Left lung (tissue), 10 donors: ENCODE measurements around the gene HIP1. TPM values are rescaled to one million over a fixed set of nuclear protein-coding genes. Genes with fewer than 3 reads are reported as not detected.
"Not testable (repeated sequence)": the region's sequence is repeated elsewhere in the genome, so short reads cannot be mapped to it uniquely, and the experiment has no call there.

Experiments used
- ATAC-seq: fragments of 200-7000 bp; cut with Tn5 transposase; one replicate; pipeline ENCODE4 v1.9.1; 2020; ENCODE audit warnings: moderate library complexity
- DNase-seq, 4 donors: peaks; one replicate each; pipeline ENCODE4 v3.0.0-alpha.2; 2013 to 2020
- H3K27ac ChIP-seq, 2 donors: fragments of 200-600 bp; sonication (generic) in 1 of 2; one replicate each; pipeline versions ENCODE4 v1.5.0 to v1.8.0; 2020 to 2021
- H3K27me3 ChIP-seq, 2 donors: fragments of 200-600 bp; sonication (generic) in 1 of 2; one replicate each; pipeline versions ENCODE4 v1.5.0 to v1.8.0; 2020 to 2021
- H3K36me3 ChIP-seq, 2 donors: fragments of 200-600 bp; sonication (generic) in 1 of 2; one replicate each; pipeline versions ENCODE4 v1.5.0 to v1.8.0; 2020 to 2021
- H3K4me1 ChIP-seq, 2 donors: fragments of 200-600 bp; one replicate each; pipeline ENCODE4 v1.8.0; 2021
- H3K4me3 ChIP-seq, 2 donors: fragments of 200-600 bp; sonication (generic) in 1 of 2; one replicate each; pipeline versions ENCODE4 v1.5.0 to v1.8.0; 2020 to 2021; ENCODE audit warnings: mild to moderate bottlenecking in 1 of 2
- H3K9me3 ChIP-seq, 2 donors: fragments of 200-600 bp; sonication (generic) in 1 of 2; one replicate each; pipeline versions ENCODE4 v1.5.0 to v1.8.0; 2020 to 2021
- intact Hi-C, 2 donors: fragments of 100-400 bp; cut with DNase I; formaldehyde crosslinking; loops; one replicate each; pipeline versions ENCODE4 v1.11.2 to v1.14.2; 2022
- polyA plus RNA-seq, 6 donors: library from polyadenylated mRNA; unstranded; fragments of 120-200 nt; gene quantifications; one replicate each; pipeline ENCODE4 v1.2.1, GENCODE V29; 2013; ENCODE audit not compliant: insufficient read length in 6 of 6
- total RNA-seq, 2 donors: library from RNA; stranded (reverse); fragmentation: NEBNext Ultra II Directional; extraction: Animal tissue kit (Norgen Biotek cat#: 25700); gene quantifications; one replicate each; pipeline ENCODE4 v1.2.1, GENCODE V29; 2021
- TF ChIP-seq, protein P1 (sequence below), 2 donors: fragments of 200-600 bp; sonication (generic) in 1 of 2; IDR thresholded peaks; one replicate each; pipeline versions ENCODE4 v1.5.0 to v1.8.0; 2021; ENCODE audit warnings: antibody characterized with exemption in 2 of 2
- donor health status: DM: no; HTN: yes; CAD: no.
- donor health status: DM: no; HTN: no; CAD: no.

Gene HIP1
- total and polyA plus RNA-seq, 8 donors, result 41.9 to 84.2 (median 46.0) TPM

DNA sequence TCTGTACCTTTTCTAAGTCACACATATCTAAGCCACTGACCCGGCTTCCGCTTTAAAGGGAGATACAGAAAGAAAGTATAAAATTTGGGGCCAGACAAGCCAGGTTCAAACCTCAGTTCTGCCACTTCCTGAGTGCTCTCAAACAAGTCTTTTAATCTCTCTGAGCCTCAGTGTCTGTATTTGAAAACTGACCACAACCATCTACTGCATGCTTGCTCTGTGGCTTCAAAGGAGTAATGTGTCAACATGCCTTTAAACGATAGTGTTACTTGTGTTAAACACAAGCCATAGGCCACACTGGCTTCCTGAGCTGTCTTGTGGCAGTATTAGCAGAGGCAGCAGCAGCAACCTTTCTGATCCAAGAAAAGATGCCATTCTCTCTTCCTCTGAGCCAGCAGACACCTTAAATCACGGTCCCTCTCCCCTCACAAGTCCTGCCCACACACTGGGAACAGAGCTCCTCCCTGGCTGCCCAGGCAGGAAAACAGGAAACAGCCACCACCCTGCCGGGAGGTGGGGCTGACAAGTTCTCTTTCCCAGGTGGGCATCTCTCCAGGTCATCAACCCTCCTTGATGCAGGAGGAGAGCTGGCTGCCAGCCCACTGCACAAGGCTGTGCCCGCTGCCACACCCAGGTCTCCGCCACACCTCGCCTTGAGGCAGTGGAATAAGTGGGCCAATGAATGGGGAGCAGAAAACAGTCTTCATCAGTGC, 10.7 kb downstream of the HIP1 start:
- no peak overlapping the region for H3K4me3 ChIP-seq

DNA sequence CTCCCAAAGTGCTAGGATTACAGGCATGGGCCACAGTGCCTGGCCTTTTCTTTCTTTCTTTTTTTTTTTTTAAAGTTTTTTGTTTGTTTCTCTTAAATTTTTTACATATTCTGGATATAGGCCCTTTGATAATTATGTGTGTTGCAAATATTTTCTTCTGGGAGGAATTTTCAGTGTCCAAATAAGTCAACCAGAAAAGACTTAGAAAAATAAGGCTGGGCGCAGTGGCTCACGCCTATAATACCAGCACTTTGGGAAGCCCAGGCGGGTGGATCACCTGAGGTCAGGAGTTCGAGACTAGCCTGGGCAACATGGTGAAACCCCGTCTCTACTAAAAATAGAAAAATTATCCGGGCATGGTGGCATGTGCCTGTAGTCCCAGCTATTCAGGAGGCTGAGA, 11.4 kb downstream of the HIP1 start:
- H3K27ac ChIP-seq, result peak overlapping the region; percentile 58 to 68

More for the DNA sequence above, 10.7 kb downstream of the HIP1 start:
- TF ChIP-seq, protein P1, sequence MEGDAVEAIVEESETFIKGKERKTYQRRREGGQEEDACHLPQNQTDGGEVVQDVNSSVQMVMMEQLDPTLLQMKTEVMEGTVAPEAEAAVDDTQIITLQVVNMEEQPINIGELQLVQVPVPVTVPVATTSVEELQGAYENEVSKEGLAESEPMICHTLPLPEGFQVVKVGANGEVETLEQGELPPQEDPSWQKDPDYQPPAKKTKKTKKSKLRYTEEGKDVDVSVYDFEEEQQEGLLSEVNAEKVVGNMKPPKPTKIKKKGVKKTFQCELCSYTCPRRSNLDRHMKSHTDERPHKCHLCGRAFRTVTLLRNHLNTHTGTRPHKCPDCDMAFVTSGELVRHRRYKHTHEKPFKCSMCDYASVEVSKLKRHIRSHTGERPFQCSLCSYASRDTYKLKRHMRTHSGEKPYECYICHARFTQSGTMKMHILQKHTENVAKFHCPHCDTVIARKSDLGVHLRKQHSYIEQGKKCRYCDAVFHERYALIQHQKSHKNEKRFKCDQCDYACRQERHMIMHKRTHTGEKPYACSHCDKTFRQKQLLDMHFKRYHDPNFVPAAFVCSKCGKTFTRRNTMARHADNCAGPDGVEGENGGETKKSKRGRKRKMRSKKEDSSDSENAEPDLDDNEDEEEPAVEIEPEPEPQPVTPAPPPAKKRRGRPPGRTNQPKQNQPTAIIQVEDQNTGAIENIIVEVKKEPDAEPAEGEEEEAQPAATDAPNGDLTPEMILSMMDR (IDR thresholded peaks at IDR 0.05), result no peak
- peaks cover 6 to 39% of the 10 kb centered on the region in 2 donors for H3K4me1 ChIP-seq
- peak in 3 of 4 donors; percentile 65 to 90 (median 90) for DNase-seq
- H3K27me3 ChIP-seq, result no peaks in the 10 kb centered on the region
- H3K9me3 ChIP-seq, result no peaks in the 10 kb centered on the region
- peak; percentile 93 for ATAC-seq
- H3K27ac ChIP-seq, result peak overlapping the region; percentile 58 to 68
- no peaks in the 10 kb centered on the region for H3K36me3 ChIP-seq
- intact Hi-C loops, result no loop called here

DNA sequence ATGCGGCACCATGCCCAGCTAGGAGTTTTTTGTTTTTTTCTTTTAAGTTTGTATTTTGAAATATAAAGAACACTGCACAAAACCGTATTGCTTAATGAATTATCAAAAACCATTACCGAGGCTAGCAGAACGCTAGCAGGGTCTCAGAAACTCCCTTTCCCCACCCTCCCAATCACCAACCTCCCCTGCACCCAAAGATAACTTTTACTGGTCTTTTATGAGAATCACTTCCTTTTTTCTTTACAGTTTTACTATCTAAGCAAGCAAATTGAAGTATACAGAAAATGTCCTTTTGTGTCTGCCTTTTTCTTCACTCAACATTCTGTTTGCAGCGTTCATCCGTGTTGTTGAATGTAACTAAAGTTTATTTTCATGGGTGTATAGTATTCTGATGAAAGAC, 13.4 kb downstream of the HIP1 start:
- peaks cover 0 to 39% of the 10 kb centered on the region in 2 donors for H3K4me1 ChIP-seq
- ATAC-seq (no peak), DNase-seq (no peak)
- no peak overlapping the region for H3K27ac ChIP-seq
- H3K4me3 ChIP-seq, result no peak overlapping the region
- intact Hi-C loops, result no loop called here
- no peaks in the 10 kb centered on the region for H3K36me3 ChIP-seq
- TF ChIP-seq, protein P1 (IDR thresholded peaks at IDR 0.05), result no peak
- H3K9me3 ChIP-seq, result no peaks in the 10 kb centered on the region
- H3K27me3 ChIP-seq, result no peaks in the 10 kb centered on the region

More for the DNA sequence above, 11.4 kb downstream of the HIP1 start:
- H3K36me3 ChIP-seq, intact Hi-C loops, ATAC-seq, H3K4me3 ChIP-seq, H3K27me3 ChIP-seq, H3K9me3 ChIP-seq, DNase-seq: not testable (repeated sequence)
- H3K4me1 ChIP-seq, result peaks cover 0 to 37% of the 10 kb centered on the region in 2 donors

DNA sequence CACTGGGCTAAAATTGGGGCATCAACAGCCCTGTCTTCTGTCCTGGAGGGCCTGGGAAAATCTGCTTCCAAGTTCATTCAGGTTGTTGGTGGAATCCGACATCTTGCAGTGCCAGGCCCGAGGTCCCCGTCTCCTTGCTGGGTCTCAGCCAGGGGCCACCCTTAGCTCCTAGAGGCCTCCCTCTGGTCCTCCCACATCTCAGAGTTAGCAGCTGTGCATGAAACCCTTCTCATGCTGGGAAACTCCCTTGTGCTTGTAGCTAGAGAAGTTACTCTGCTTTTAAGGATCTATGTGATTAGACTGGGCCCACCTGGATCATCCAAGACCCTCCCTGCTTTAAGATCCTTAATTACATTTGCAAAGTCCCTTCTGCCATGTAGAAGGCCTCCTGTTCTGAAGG, 15.3 kb downstream of the HIP1 start:
- Histone ChIP-seq H3K36me3 (no peaks in the 10 kb centered on the region), H3K4me1 (peaks cover 0 to 23% of the 10 kb centered on the region in 2 donors), H3K9me3 (no peaks in the 10 kb centered on the region), H3K27me3 (no peaks in the 10 kb centered on the region), H3K4me3 (no peak overlapping the region), H3K27ac (no peak overlapping the region)
- TF ChIP-seq, protein P1 (IDR thresholded peaks at IDR 0.05), result no peak
- intact Hi-C loops, result no loop called here
- DNase-seq, result no peak
- ATAC-seq, result no peak

DNA sequence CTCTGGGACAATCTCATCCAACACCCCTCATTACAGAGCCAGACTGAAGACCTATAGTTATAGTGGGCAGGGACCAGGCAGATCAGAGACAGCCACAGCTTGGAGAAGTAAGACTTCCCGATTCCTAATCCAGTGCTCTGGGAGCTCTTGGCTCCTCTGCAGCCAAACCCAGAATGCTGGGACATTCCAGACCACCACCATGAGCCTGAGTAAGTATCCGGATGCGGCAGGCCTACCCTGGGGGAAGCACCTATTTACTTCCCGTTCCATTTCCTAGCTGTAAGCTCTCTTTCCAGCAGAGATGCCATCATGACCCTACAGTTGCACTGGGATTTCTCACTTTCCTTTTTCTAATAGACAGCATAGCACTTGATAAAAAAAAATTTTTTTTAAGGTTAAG, 16.4 kb downstream of the HIP1 start:
- Histone ChIP-seq H3K4me1 (peaks cover 0 to 12% of the 10 kb centered on the region in 2 donors), H3K4me3 (no peak overlapping the region), H3K36me3 (no peaks in the 10 kb centered on the region), H3K27me3 (no peaks in the 10 kb centered on the region), H3K27ac (no peak overlapping the region), H3K9me3 (no peaks in the 10 kb centered on the region)
- intact Hi-C loops, result no loop called here
- ATAC-seq (peak; percentile 11), DNase-seq (no peak)
- TF ChIP-seq, protein P1 (IDR thresholded peaks at IDR 0.05), result no peak

DNA sequence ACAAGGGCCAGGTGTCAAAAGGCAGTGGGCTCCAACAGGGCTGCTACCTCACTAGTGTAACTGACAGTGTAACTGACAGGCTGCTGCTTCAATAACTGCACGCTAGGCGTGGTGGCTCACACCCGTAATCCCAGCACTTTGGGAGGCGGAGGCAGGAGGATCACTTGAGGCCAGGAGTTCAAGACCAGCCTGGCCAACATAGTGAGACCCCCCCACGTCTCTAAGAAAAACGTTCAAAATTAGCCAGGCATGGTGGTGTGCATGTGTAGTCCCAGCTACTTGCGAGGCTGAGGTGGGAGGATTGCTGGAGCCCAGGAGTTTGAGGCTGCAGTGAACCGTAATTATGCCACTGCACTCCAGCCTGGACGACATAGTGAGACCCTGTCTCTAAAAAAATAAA, 16.8 kb downstream of the HIP1 start:
- H3K36me3 ChIP-seq, H3K4me3 ChIP-seq, H3K27ac ChIP-seq, intact Hi-C loops, DNase-seq, H3K9me3 ChIP-seq, ATAC-seq, H3K27me3 ChIP-seq: not testable (repeated sequence)
- H3K4me1 ChIP-seq, result peaks cover 0 to 14% of the 10 kb centered on the region in 2 donors
